ENCODE data around the gene LEUTX.
"Not testable (repeated sequence)": the region's sequence is repeated elsewhere in the genome, so short reads cannot be mapped to it uniquely, and the experiment has no call there.

Gene LEUTX

GRCh38 chr19:39788244-39788643 lies 9.6 kb downstream of the LEUTX start:
- DNase-seq, result no peak

DNA sequence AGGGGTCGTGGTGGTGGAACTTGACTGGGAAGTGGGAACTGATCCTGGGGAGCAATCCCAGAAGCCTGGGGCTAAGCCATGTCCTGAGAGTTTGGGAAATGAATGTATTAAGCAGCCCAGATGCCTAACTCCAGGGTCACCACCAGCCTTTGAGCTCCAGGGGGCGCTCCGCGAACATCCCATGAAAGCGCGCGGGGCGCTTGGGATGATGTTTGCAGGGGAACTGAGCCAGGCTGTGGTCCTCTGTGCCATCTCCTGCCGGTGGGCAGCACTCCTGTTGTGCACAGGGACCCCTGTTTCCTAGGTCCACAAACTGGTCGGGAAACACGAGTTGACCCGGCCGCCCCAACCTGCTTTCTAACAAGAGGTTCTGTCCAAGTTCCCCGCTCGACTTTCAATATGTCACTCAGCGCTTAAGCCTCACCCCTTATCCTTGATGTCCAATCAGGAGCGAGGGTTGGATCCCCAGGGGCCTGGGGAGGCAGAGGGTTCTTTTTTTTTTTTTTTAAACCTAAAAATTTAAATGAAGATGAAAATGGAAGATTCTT lies 14.4 kb downstream of the LEUTX start:
- DNase-seq, result peak; percentile 74

- DNase-seq, result no peak
Observed at GRCh38 chr19:39795001-39795400, 16.3 kb downstream of the LEUTX start.

DNA sequence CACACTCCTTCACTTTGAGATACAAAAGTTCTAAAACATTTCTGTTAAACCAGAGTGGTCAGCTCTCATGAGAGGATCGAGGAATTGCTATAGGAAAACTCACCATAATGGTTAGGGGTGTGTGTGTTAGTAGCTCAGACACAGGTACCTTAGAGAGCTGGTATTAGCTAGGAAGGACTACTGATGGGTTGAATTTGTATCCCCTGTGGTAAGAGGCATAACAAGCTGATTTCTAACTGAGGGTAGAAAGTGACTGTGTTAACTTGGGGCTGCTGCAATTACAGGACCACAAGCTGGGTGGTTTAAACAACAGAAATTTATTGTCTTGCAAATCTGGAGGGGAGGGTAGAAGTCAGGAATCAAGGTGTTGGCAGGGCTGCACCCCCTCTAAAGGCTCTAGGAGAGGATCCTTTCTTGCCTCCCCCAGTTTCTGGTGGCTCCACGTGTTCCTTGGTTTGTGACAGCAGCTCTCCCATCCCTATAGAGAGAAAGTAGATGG lies 17.4 kb downstream of the LEUTX start:
- DNase-seq, result no peak

DNA sequence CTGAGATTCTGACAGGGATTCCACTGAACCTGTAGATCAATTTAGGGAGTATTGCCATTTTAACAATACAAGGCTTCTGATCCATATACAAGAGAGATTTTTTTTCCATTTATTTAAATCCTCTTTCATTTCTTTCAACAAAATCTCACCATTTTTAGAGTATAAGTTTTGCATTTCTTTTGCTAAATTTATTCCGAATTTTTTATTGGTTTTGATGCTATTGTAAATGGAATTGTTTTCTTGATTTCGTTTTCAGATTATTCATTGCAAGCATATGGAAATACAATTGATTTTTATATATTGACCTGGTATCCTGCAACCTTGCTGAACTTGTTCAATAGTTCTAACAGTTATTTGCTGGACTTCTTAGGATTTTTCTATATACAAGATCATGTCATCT lies 18.4 kb downstream of the LEUTX start:
- DNase-seq, result no peak

DNA sequence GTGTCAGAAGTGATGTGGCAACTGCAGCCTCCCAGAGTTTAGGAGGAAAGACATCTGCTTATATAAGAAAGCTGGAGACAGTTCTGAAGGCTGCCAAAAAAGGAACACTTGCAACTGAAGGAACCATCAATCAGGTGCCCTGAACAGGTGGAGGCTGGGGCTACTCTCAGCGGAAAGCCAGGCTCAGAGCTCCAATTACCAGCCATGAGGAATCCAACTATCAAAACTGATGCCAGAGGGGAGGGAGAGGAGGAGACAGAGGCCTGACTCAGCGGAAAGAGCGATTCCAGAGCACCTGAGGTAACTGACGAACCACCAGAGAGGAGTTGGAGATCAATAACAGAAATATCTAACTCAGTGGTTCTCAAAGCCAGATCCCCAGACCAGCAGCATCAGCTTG lies 24.3 kb downstream of the LEUTX start:
- no peak for DNase-seq

DNA sequence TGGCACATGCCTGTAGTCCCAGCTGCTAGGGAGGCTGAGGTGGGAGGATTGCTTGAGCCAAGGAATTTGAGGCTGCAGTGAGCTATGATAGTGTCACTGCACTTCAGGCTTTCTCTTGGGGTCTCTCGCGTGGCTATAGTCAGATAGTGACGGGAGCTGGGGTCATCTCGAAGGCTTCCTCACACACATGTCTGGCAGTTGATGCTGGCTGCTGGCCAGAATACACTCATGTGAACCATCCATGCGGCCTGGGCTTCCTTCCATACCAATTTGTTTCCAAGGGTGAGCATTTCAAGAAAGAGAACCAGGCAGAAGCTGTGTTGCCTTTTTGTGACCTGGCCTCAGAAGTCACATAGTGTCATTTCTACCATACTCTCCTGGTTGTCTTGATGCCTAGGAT lies 26.4 kb downstream of the LEUTX start:
- DNase-seq, result no peak

- no peak for DNase-seq
Observed at GRCh38 chr19:39807846-39808364, 29.3 kb downstream of the LEUTX start.

- DNase-seq, result not testable (repeated sequence)
Observed at GRCh38 chr19:39808688-39809087, 30.0 kb downstream of the LEUTX start.

- no peak for DNase-seq
Observed at GRCh38 chr19:39809368-39809767, 30.7 kb downstream of the LEUTX start.

DNA sequence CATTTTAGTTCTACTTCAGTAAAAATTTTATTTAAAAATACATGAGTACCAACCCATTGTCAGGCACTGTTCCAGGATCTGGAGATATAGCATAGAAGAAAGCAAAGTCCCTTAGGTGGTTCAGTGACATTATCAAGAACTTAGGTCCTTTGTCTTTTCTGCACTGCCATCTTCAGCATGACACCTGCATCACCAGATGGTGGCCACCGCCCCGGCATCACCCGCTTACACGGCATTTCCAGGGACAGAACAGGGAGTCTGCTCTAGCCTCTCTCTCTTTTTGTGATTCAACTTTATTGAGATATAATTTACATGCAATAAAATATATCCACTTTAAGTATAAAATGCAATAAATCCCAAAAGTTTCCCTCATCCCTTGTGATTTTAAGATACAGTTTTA lies 31.8 kb downstream of the LEUTX start:
- DNase-seq, result no peak

DNA sequence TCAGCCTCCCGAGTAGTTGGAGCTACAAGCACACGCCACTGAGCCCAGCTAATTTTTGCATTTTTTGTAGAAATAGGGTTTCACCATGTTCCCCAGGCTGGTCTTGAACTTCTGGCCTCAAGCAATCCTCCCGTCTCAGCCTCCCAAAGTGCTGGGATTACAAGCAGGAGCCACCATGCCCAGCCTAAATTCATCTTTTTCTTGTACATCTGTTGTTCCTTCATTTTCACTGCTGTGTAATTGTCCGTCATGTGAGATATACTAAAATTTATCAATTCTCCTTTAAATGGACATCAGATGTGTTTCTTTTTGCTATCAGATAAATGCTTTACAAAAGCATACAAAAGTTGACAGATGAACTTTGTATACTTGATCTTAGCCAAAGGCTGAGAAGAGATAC lies 32.4 kb downstream of the LEUTX start:
- DNase-seq, result no peak

DNA sequence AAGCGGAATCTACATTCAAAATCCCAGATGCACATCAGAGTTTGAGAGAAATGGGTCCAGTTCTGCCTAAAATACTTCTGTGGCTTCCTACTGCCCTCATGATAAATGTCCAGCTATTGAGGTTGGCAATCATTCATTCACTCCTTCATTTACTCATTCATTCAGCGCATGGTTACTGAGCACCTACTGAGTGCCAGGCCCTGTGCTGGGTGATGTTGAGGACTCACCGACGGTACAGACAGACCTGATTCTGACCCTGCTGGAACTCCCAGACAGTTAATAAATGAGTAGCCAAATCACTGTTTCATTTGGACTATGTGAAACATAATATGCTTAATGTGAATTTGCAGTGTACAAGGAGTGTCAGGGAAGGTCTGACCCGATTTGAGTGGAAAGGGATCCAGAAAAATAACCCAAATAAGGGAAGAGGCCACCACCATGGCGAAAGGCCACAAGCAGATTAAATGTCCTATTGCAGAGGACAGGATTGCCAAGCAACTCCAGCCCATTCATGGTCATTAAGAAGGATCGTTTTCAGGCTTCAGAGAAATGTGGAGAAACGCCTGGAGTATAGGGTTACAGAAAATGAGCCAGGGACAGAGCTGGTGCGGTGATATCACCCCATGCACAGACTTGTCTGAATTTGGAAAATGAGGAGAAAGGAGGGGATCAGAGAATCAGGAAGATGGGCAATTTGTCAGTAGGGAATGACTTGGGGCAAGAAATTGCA lies 34.8 kb downstream of the LEUTX start:
- DNase-seq, result no peak

- not testable (repeated sequence) for DNase-seq
Observed at GRCh38 chr19:39814111-39814510, 35.5 kb downstream of the LEUTX start.

DNA sequence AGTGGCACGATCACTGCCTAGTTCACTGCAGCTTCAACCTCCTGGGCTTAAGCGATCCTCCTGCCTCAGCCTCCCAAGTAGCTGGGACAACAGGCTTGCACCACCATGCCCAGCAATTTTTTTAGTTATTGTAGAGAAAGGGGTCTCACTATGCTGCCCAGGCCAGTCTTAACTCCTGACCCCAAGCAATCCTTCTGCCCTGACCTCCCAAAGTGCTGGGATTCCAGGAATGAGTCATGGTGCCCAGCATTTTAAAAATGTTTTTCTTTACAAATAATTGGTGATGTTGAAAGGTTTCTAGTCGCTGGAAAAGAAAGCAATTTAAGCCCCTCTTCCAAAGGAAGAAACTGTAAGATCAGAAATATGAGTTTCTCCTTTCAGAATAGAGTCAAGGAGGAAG lies 35.9 kb downstream of the LEUTX start:
- DNase-seq, result no peak

DNA sequence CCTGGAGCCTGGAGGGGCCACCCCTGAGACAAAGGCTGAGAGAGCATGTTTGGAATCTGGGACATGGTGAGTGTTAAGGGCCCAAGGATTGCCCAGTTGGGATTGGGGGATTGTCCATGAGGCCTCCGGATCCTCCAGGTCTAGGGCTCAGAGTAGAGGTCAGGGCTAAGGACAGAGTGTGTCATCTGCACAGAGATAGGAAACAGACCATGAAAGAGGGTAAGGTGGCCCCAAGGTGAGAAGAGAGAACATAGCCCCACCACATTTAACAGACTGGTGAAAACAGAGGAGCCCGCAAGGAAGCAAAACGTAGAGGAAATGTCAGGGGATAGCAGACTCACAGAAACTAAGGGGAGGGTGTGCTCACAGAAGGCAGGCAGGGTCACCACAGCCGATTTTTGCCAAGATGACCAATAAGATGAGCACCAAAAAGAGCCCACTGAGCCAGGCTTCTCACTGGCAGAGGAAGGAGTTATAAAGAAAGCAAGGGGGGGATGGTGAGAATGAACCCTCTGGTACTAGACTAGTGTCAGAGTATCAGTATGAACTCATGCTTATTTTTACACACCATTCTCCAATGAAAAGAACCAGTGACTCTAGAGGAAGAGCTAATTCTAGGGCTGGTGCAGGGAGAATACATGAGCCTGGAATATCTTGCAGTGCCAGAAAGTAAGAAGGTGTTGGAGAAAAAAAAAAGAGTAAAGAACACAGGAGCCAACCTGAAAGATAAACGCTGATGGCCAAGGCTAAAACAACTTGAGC lies 37.8 kb downstream of the LEUTX start:
- no peak for DNase-seq

DNA sequence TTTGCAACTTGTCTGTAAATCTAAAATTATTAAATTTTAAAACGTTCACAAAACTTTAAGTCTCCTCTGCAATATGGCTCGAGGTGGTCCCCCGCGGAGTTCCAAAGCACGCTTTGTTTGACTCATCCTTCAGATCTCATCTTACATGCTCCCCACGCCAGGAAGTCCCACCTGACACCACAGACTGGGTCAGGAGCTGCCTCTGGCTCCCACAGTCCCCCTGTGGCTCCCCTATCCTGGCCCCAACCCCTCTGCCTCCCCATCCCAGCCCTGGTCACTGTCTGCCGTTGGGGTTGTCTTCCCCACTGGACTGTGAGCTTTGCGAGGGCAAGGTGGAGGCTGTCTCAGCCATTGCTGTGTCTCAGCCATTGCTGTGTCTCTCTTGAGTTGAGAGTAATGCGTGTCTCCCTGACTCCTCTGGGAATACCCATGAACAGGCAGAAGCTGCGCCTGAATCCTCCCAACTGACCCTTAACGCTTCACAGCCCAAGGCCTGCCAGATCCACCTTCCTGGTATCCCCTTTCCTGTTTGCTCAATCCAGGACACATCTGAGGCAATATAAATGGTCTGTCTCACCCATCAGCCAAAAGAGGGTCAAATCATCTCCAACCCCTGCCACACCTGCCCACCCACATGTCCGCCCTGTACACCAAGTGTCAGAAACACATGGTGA lies 39.4 kb downstream of the LEUTX start:
- DNase-seq, result no peak

DNA sequence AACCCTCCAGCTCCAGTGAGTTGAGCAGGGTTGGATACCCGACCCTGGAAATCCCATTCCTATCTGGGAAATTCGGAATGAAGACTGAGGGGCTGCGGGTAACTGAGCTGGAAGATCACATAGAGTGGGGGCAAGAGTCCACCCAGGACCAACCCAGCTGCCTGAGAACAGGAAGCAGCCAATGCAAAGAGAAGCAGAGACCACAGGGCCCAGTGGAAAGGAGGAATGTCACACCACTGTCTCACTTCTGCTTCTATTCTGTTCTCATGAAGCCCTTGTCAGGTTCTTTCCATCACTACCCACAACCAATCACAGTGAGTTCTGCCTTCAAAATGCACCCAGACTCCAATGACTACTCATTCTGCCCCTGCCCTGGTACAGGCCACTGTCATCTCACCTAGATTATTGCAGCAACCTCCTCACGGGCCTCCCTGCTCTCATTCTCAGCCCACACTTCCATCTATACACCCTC lies 40.0 kb downstream of the LEUTX start:
- no peak for DNase-seq

- DNase-seq, result no peak
Observed at GRCh38 chr19:39819786-39820185, 41.1 kb downstream of the LEUTX start.

- DNase-seq, result no peak
Observed at GRCh38 chr19:39820696-39821095, 42.0 kb downstream of the LEUTX start.

- no peak for DNase-seq
Observed at GRCh38 chr19:39823686-39824085, 45.0 kb downstream of the LEUTX start.

DNA sequence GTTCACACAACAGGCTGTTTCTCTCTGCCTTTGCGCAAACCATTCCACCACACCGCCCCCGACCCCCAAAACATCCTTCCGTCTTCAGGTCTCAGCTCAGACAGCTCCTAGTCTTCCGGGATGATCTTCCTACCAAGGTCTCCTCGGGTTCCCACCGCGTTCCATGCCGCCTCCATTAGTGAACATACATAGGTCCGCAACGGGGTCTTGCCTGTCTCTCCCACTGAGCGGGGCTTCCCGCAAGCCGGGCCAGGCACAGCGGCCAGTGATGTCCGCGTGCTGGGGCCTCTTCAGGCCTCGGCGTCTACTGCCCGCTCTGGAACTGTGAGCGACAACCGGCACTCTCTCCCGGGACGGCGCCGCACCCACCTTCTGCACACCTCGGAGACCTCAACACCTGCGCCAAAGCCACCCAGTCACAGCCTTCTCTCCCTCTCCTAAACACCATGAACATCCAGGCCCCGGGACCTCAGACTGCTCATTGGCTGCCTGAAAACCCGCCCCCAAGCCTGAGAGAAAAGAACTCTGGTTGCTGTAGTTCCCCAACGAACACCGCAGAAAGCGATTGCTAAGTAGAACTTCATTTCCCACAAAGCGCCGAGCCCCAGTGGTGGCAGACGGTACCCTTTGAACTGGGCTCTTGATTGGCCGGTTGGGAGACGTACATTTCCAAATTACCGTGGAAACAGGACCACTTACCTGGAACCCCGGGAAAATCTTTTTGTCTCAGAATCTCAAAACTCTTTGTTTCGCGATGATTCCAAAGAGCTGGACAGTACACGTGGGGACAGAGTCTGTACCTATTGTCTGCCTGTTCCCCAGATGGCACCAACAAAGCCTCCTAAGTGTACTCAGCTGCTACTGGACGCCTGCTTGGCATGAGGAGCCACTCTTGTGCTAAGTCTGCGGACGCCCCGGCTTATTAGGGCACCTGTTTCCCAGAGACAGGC lies 45.8 kb downstream of the LEUTX start:
- DNase-seq, result peak; percentile 93 to 94
